ENCODE data around the gene AURKAIP1.

DNA sequence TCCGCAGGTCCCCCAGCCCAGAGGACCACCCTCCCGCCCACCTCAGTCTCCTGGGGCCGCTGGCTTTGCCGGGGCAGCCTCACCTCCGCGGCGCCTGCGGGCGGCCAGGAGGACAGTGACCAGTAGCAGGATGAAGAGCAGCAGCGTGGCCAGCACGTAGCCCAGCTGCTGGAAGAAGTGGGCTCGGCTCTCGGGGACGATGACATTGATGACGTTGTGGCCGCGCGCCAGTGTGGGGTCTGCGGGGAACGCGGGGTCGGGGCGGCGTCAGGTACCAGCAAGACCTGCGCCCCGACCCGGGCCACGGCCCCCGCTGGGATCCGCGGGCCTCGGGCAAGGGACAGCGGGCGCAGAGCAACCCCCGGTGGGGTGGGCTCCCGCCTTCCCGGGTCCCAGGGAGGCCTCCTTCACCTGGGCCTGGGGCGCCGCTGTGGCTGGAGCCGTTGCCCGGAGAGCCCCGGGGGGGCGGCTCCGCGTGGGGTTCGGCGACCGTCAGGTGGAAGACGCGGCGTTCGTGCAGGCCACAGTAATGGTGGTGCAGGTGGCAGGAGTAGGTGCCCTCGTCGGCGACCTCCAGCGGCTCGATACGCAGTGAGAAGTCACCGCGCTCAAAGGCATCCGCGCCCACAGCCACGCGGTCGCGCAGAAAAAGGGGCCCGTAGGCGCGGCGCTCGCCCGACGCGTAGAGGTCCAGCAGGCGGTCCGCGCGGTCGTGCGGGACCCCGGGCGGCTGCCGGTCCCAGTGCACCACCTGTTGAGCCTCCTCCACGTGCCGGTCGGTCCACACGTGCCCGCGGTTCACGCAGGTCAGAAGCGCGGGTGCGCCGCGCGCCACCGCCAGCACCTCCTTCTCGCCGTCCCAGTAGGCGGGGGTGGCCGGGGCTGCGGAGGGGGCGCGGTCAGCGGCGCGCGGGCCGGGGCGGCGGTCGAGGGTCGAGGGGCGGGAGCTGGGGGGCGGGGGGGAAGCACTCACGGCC, 20.4 kb downstream of the AURKAIP1 start:
- TF ChIP-seq, protein P1, sequence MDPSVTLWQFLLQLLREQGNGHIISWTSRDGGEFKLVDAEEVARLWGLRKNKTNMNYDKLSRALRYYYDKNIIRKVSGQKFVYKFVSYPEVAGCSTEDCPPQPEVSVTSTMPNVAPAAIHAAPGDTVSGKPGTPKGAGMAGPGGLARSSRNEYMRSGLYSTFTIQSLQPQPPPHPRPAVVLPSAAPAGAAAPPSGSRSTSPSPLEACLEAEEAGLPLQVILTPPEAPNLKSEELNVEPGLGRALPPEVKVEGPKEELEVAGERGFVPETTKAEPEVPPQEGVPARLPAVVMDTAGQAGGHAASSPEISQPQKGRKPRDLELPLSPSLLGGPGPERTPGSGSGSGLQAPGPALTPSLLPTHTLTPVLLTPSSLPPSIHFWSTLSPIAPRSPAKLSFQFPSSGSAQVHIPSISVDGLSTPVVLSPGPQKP (IDR thresholded peaks at IDR 0.05; ENCODE audit: low read depth, low read length) = no peak
- TF ChIP-seq, protein P2, sequence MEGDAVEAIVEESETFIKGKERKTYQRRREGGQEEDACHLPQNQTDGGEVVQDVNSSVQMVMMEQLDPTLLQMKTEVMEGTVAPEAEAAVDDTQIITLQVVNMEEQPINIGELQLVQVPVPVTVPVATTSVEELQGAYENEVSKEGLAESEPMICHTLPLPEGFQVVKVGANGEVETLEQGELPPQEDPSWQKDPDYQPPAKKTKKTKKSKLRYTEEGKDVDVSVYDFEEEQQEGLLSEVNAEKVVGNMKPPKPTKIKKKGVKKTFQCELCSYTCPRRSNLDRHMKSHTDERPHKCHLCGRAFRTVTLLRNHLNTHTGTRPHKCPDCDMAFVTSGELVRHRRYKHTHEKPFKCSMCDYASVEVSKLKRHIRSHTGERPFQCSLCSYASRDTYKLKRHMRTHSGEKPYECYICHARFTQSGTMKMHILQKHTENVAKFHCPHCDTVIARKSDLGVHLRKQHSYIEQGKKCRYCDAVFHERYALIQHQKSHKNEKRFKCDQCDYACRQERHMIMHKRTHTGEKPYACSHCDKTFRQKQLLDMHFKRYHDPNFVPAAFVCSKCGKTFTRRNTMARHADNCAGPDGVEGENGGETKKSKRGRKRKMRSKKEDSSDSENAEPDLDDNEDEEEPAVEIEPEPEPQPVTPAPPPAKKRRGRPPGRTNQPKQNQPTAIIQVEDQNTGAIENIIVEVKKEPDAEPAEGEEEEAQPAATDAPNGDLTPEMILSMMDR (IDR thresholded peaks at IDR 0.05) = no peak
- TF ChIP-seq CEBPB (IDR thresholded peaks at IDR 0.05) = no peak
